Hematopoietic multipotent progenitor cell treated with erythropoietin and hydrocortisone succinate and interleukin-3 and kit ligand, for 6 days (in vitro differentiated cells): ENCODE measurements around the gene KCTD12.

Source experiments
- DNase-seq: peaks from one replicate; pipeline ENCODE4 v3.0.0-alpha.2; 2015

The KCTD12 gene

GRCh38 chr13:76886005-76886291, 257 bp downstream of the KCTD12 start:
- DNase-seq = no peak

DNA sequence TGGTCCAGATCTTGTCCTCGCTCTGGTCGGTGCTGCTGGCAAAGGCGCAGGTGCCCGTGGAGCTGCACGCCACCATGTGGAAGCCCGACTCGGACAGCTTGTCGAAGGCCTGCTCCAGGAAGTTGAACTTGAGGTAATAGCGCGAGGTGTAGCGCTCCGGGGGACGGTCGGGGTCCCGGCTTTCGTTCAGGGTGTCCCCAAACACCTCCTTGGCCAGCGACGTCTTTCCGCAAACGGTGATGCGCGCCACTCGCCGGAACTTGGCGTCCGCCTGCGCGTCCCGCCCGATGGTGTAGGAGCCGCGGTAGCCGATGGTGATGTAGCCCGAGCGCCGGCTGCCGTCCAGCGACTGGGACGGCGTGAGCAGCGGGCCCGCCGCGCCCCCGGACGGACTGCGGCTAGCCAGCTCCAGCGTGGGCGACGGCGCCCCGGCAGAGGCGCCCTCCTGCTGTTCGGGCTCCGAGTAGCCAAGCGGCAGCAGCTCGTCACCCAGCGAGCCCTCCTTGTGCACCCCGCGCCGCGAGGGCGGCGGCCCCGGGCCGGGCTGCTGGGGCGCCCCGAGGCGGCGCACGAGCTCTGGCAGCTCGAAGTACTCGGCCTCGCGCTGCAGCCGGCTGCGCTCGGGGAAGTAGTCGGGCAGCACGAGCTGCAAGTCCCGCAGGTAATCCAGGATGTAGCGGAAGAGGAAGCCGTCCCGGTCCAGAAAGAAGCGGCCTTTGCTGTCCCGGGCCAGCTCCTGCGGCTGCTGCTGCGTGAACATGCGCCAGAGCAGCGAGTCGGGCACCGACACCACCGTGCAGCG, 801 bp downstream of the KCTD12 start:
- DNase-seq = peak; percentile 52

- no peak for DNase-seq
Measured at GRCh38 chr13:76884907-76885202, 1.4 kb downstream of the KCTD12 start.

GRCh38 chr13:76884186-76884906, 1.9 kb downstream of the KCTD12 start:
- no peak for DNase-seq

GRCh38 chr13:76883236-76883635, 3.0 kb downstream of the KCTD12 start:
- DNase-seq = no peak

DNA sequence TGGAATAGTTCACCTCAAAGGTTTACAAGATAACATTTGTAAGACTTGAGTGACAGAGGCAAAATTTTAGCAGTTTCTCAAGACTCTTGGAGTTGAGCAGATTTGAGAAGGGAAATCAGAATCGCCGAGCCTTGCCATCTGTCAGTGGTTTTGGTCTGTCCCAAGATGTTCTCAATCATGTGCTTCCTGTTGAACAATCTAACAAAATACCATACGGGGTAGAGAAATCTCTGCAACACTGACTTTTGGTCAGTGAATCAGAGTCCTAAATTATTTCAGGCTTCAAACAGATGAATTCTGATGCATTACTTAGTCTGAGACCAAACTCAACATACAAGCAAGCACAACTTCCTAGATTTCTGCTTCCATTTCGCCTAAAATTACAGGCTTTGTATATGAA, 3.8 kb downstream of the KCTD12 start:
- DNase-seq = peak; percentile 54

DNA sequence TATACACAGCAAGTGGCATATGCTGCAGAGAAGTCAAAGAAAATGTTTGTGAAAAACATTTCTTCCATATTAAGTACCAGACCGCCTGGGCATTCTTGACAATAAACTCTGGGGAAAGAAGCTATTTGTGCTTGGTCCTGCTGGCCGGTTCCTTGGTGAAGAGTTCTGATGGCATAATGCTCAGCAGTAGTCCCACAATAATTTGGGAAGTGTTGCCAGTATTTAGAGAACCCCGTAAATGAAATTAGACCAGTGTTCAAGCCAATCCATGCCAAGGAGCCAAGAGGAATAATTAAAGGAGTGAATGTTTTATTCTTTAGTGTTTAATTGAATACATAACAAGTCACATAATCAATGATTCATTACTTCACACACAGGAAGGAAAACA, 6.3 kb downstream of the KCTD12 start:
- no peak for DNase-seq

- peak; percentile 75 for DNase-seq
Measured at GRCh38 chr13:76879203-76879882, 6.9 kb downstream of the KCTD12 start.

DNA sequence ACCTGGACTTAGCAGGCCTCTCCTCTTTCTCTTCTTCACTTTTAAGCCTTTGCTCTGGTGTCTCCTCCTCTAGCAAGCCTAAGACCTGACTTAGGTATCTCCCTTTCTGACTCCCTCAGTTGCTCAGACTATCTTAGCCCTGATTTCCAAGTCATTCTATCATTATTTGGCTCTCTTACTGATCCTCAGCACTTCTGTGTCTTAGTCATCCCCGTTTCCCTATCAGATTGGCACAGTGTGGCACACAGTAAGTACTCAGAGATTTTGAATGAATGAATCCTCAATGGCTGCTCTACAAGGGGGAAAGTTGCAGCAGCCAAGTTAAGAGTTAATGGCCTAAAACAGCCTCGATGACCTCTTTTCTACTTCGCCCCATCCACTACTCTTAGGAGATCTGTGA, 8.2 kb downstream of the KCTD12 start:
- no peak for DNase-seq

- DNase-seq = no peak
Measured at GRCh38 chr13:76875271-76875815, 10.9 kb downstream of the KCTD12 start.

DNA sequence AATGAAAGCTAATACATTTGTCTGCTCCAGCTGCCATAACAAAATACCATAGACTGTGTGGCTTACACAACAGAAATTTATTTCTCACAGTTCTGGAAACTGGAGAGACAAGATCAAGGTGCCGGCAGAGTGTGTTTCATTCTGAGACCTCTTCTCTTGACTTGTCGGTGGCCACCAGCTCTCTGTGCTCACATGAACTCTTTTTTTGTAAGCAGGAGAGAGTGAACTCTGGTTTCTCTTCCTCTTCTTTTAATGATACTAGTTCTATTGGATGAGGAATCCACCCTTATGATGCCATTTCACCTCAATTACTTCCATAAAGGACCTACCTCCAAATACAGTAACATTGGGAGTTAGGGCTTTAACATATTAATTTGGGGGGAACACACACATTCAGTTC, 11.7 kb downstream of the KCTD12 start:
- DNase-seq = no peak

GRCh38 chr13:76873445-76873844, 12.8 kb downstream of the KCTD12 start:
- DNase-seq = no peak

DNA sequence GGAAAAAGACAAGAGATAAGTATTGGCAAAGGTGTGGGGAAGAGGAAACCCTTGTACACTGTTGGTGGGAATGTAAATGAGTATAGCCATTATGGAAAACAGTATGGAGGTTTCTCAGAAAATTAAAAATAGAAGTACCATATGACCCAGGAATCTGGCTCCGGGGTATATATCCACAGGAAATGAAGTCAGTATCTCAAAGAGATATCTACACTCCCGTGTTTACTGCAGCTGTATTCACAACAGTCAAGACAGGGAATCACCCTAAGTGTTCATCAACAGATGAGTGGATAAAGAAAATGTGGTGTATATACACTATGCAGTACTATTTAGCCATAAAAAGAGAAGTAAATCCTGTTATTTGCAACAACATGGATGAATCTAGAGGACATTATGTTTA, 13.5 kb downstream of the KCTD12 start:
- no peak for DNase-seq

GRCh38 chr13:76871432-76871831, 14.8 kb downstream of the KCTD12 start:
- DNase-seq = peak; percentile 17

DNA sequence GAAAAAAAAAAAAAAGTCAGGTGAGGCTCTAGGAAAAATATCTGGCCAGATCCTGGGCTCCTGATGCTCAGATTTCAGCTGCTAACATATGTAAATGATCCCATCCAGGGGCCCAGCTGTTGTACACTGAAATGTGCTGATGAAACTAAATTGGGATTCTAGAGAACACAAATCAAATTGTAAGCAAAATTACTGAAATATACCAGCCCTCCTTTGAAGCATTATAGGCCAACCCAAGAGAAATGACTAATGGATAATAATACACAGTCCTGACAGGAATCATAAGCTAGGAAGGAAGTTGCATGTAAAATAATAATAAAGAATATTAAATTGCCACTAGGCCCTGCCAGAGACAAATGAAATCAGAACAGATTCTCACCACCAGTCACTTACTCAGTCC, 17.8 kb downstream of the KCTD12 start:
- no peak for DNase-seq

DNA sequence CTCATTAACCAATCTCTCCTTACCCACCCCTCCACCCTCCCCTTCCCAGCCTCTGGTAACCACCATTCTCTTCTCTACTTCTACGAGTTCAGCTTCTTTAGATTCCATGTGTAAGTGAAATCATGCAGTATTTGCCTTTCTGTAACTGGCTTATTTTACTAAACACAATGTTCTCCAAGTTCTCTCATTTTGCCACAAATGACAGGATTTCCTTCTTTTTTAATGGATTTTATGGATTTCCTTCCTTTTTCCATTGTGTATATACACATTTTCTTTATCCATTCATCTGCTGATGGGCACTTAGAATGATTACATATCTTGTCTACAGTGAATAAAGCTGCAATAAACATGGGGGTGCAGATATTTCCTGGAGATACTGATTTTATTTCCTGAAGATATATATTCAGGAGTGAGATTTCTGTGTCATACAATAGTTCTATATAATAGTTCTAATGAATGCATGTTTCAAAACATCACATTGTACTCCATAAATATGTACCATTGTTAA, 20.2 kb downstream of the KCTD12 start:
- DNase-seq = no peak

DNA sequence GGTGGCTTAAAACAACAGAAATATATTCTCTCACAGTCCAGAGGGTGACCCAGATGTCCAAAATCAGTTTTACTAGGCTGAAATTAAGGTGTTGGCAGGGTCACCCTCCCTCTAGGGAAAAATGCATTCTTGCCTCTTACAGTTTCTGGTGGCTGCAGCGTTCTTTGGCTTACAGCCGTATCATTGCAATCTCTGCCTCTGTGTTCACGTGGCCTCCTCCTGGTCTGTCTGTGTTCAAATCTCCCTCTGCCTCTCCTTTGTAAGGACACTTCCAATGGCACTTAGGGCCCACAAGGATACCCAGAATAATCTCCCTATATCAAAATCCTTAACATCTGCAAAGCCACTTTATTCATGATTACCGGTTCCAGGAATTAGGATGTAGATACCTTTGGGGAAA, 21.1 kb downstream of the KCTD12 start:
- DNase-seq = no peak

DNA sequence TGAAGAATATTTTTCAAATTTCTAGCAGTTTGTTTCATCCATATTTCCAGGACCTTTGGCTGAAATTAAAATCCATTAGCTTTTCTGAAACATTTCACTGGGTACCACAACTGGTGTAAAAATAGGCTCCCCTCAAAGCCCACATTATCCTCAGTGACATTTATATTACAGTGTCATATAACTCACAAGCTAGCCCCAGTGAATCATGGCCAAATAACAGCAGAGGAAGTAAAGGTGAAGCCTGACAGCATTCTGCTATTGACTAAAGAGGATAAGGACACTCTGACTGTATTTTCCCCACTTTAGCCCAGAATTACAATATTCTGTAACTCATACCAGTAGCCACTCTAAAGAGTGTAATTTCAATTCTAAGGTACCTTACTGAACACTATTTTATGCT, 21.9 kb downstream of the KCTD12 start:
- DNase-seq = no peak

DNA sequence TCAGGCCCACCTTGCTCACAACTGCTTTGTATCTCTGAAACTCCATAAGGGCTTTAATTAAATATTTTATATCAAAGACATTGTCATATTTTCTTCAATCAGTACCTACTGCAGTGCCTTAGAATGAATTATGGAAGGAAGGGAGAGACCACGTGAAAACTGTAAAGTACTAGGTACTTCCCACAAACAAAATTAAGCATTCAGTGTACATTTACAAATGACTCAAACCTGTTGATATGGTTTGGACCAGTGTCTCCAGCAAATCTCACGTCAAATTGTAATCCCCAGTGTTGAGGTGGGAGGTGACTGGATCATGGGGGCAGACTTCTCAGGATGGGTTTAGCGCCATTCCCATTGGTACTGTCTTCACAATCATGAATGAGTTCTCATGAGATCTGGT, 23.2 kb downstream of the KCTD12 start:
- no peak for DNase-seq

DNA sequence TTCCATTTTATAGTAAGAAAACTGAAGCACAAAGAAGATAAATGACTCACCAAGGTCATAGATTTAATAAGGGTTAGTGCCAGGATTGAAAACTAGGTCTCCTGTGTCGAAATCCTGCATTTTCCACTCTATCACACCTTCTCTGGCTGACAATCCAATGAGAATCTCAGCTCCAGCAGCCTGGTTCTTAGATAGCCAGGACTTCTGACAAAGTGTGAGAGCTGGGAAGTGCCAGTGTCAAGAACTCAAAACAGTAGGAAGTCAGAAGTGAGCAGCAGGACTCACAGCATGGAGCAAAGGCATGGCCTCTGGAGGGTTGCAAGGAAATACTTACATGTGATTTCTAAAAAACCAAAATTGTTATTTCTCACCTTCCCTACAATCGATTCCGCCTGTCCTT, 24.3 kb downstream of the KCTD12 start:
- no peak for DNase-seq

DNA sequence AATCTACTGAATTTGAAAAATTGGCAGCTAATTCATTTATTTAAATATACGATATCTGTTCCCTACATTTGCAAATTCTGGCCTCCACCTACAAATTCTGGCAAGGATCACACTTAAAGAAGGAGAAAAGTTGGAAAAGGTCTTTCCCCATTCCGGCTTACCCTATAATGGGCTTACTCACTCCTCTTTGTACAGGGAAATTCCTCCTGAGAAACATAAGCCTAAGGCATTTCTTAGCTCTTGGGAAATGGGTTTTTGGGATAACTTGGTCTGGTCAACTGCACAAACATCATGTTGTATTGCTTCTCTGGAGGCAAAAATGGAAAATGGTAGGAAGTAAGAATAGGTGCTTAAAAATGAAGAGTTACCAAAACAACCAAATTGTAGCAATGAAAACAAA, 25.5 kb downstream of the KCTD12 start:
- DNase-seq = no peak

- no peak for DNase-seq
Measured at GRCh38 chr13:76854894-76855293, 31.3 kb downstream of the KCTD12 start.

GRCh38 chr13:76853921-76854608, 32.1 kb downstream of the KCTD12 start:
- no peak for DNase-seq
